Mucosa of descending colon (tissue), 3 donors: ENCODE measurements around the gene PCYT1A. TPM values are rescaled to one million over a fixed set of nuclear protein-coding genes. Genes with fewer than 3 reads are reported as not detected.

Experiments used
- ATAC-seq: fragments of 200-7000 bp; cut with Tn5 transposase; one replicate; pipeline ENCODE4 v1.9.1; 2020; ENCODE audit warnings: mild to moderate bottlenecking, moderate library complexity
- DNase-seq, 3 donors: peaks; one replicate each; pipeline ENCODE4 v3.0.0-alpha.2; 2020
- H3K36me3 ChIP-seq: fragments of 200-600 bp; one replicate; pipeline ENCODE4 v1.8.0; 2021; ENCODE audit warnings: low read depth, mild to moderate bottlenecking
- H3K4me1 ChIP-seq: fragments of 200-600 bp; one replicate; pipeline ENCODE4 v1.8.0; 2021; ENCODE audit warnings: low read depth, mild to moderate bottlenecking
- H3K4me3 ChIP-seq: fragments of 200-600 bp; one replicate; pipeline ENCODE4 v1.8.0; 2021; ENCODE audit warnings: mild to moderate bottlenecking
- H3K9me3 ChIP-seq: fragments of 200-600 bp; one replicate; pipeline ENCODE4 v1.8.0; 2021; ENCODE audit warnings: mild to moderate bottlenecking
- CTCF ChIP-seq: fragments of 200-600 bp; IDR thresholded peaks from one replicate; pipeline ENCODE4 v1.8.0; 2022; ENCODE audit warnings: antibody characterized with exemption, mild to moderate bottlenecking
- intact Hi-C, 2 donors: fragments of 100-400 bp; cut with DNase I in 1 of 2; cut with micrococcal nuclease in 1 of 2; formaldehyde crosslinking; loops; one replicate each; pipeline versions ENCODE4 v1.11.0 to v1.11.1; 2022; cut with DNase I, micrococcal nuclease
- long read RNA-seq, 2 donors: library from polyadenylated mRNA; unstranded; transcript quantifications; one replicate each; pipeline ENCODE4 v2.0.0, GENCODE V29; 2019 to 2021
- total RNA-seq, 3 donors: library from RNA; stranded (reverse); fragmentation: NEBNext Ultra II Directional in 2 of 3; extraction: Animal tissue kit (Norgen Biotek cat#: 25700) in 2 of 3; gene quantifications; one replicate each; pipeline versions ENCODE4 v1.2.1 to v1.2.4, GENCODE V29; 2021 to 2023
- donor health status: DM: no; HTN: no; CAD: no; lungs with moderate emphysema.
- donor health status: DM: no; HTN: no; CAD: no.
- donor health status: DM: no; HTN: yes; CAD: no.

PCYT1A gene
- total RNA-seq = 10 to 100 TPM; 60.2 to 65.2 (median 60.4) TPM
- long read RNA-seq, donor 1, transcript PCYT1A-206 (9 exons, 1,482 nt) = major isoform, 11 of 56 reads
- long read RNA-seq, donor 1, partial matches to known transcripts = 6 of 56 reads
- long read RNA-seq, donor 1, other reads (novel, unspliced or antisense) = 39 of 56 reads
- long read RNA-seq, donor 2, partial matches to known transcripts = 3 of 14 reads
- long read RNA-seq, donor 2, other reads (novel, unspliced or antisense) = 7 of 14 reads

GRCh38 chr3:196287440-196288140 lies at the start of gene PCYT1A:
Gene PCYT1A, minus strand, starts transcription at chr3:196287726. Its CDS starts 17,195 bp downstream, at chr3:196270531.
- Histone ChIP-seq H3K4me3 (peak within 1 kb of the TSS; percentile 76), H3K36me3 (no peaks in the 10 kb centered on the region), H3K4me1 (peaks cover 24% of the 10 kb centered on the region), H3K9me3 (no peaks in the 10 kb centered on the region)
- TF ChIP-seq CTCF = no peak
- ATAC-seq (peak; percentile 98), DNase-seq (peak; percentile 90 to 94 (median 93))
- intact Hi-C loops = no loop called here

- TF ChIP-seq CTCF = no peak
- Histone ChIP-seq H3K9me3 (no peaks in the 10 kb centered on the region), H3K36me3 (no peaks in the 10 kb centered on the region), H3K4me1 (no peaks in the 10 kb centered on the region), H3K4me3 (no peak overlapping the region)
- intact Hi-C loops = no loop called here
- DNase-seq (peak in 1 of 3 donors; percentile 7), ATAC-seq (no peak)
Observed at GRCh38 chr3:196336319-196337145, 49.0 kb upstream of the PCYT1A start.

- Histone ChIP-seq H3K36me3 (no peaks in the 10 kb centered on the region), H3K4me1 (no peaks in the 10 kb centered on the region), H3K4me3 (no peak overlapping the region), H3K9me3 (no peaks in the 10 kb centered on the region)
- intact Hi-C loops = no loop called here
- ATAC-seq = no peak
- peak in 1 of 3 donors; percentile 17 for DNase-seq
- TF ChIP-seq CTCF = no peak
Observed at GRCh38 chr3:196335503-196335948, 48.0 kb upstream of the PCYT1A start.

- DNase-seq = peak in 1 of 3 donors; percentile 4
- Histone ChIP-seq H3K4me3 (no peak overlapping the region), H3K4me1 (no peaks in the 10 kb centered on the region), H3K36me3 (no peaks in the 10 kb centered on the region), H3K9me3 (no peaks in the 10 kb centered on the region)
- intact Hi-C loops = no loop called here
- no peak for ATAC-seq
- TF ChIP-seq CTCF = no peak
Observed at GRCh38 chr3:196334982-196335381, 47.5 kb upstream of the PCYT1A start.

- Histone ChIP-seq H3K9me3 (no peaks in the 10 kb centered on the region), H3K4me1 (no peaks in the 10 kb centered on the region), H3K4me3 (no peak overlapping the region), H3K36me3 (no peaks in the 10 kb centered on the region)
- DNase-seq (no peak), ATAC-seq (no peak)
- no peak for TF ChIP-seq CTCF
- intact Hi-C loops = no loop called here
Observed at GRCh38 chr3:196332168-196332567, 44.6 kb upstream of the PCYT1A start.
